Calu3 (cell line): ENCODE measurements around the gene SH3PXD2A. TPM values are rescaled to one million over a fixed set of nuclear protein-coding genes. Genes with fewer than 3 reads are reported as not detected.

Source experiments
- BruUV-seq: library from RNA; stranded (reverse); fragments of 400-500 nt; replicated peaks from 2 replicates; lab custom pipeline; 2021; lab: Mats Ljungman, UMichigan
- CTCF ChIA-PET: fragments of 300-600 bp; sonication (Branson Sonifier 250); formaldehyde crosslinking; loops from one replicate; lab custom pipeline; 2022; ENCODE audit warnings: antibody characterized with exemption; lab: Charles Lee
- DNase-seq: peaks from one replicate; pipeline ENCODE4 v3.0.0; 2022
- H3K27ac Mint-ChIP-seq: one replicate; pipeline ENCODE4 v1.8.0; 2022; ENCODE audit warnings: mixed read lengths; ENCODE audit not compliant: unreplicated experiment
- H3K27me3 Mint-ChIP-seq: one replicate; pipeline ENCODE4 v1.8.0; 2022; ENCODE audit warnings: mixed read lengths; ENCODE audit not compliant: unreplicated experiment
- H3K36me3 Mint-ChIP-seq: one replicate; pipeline ENCODE4 v1.8.0; 2022; ENCODE audit warnings: mild to moderate bottlenecking, moderate library complexity, mixed read lengths; ENCODE audit not compliant: insufficient read depth, unreplicated experiment
- H3K4me1 Mint-ChIP-seq: one replicate; pipeline ENCODE4 v1.8.0; 2022; ENCODE audit warnings: mild to moderate bottlenecking, low read depth, mixed read lengths; ENCODE audit not compliant: unreplicated experiment
- H3K4me3 Mint-ChIP-seq: one replicate; pipeline ENCODE4 v1.8.0; 2022; ENCODE audit warnings: mild to moderate bottlenecking, low read depth, moderate library complexity, mixed read lengths; ENCODE audit not compliant: unreplicated experiment
- H3K9me3 Mint-ChIP-seq: one replicate; pipeline ENCODE4 v1.8.0; 2022; ENCODE audit warnings: low read depth, mixed read lengths; ENCODE audit not compliant: unreplicated experiment
- CTCF ChIP-seq: fragments of 200-600 bp; IDR thresholded peaks from one replicate; pipeline ENCODE4 v1.8.0; 2022; ENCODE audit warnings: antibody characterized with exemption; ENCODE audit not compliant: unreplicated experiment
- intact Hi-C: fragments of 100-400 bp; cut with micrococcal nuclease; formaldehyde crosslinking; loops from one replicate; pipeline ENCODE4 v1.10.0; 2022; ENCODE audit not compliant: unreplicated experiment
- total RNA-seq: library from RNA; stranded (reverse); gene quantifications from 2 replicates; pipeline ENCODE4 v1.2.3, GENCODE V29; 2022

The SH3PXD2A gene
- total RNA-seq, 1 experiment from 2014 or later, result 7.5 TPM

DNA sequence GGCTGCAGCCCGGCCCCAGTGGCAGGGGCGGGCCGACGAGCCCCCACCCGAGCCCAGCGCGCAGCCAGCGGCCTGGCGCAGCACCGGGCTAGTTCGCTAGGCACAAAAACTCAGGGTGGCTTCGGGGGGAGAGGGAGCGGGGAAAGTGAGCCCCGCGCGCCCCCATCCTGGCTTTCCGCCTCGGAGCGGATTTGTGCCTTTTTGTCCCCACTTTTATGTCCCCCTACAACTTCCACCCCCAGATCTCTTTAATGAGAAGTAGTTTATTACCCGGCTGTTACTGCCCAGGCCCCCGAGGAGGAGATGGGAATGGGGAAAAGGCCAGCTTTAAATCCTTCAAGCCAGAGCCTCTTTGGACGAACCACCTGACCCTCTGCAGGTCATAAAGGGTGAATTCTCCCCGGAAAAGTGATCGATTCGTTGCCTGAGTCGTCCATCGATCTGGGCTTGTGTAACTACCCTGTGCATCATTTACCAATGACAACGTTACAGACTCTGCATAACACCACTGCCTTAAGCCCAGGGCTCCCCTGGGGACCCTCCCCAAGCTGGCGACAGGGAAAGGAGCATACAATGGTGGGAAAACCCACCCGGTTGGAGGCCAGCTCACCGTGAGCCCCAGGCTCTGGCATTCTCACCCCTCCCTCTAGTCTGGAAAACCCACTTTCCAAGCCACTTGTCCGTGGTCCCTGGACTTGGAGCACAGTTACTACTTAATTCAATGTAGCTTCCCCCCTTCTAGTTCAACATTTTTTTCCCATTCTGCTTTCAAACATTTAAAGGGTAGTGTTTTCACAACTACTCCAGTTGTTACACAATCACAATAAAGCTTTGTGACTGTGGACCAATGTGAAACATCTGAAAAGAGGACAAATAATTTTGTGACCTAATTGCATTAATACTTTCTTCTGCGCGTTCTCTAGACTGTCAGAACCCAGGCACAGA, 748 bp upstream of the SH3PXD2A start:
- DNase-seq, result peak; percentile 13
- BruUV-seq, result no TSS peak
- intact Hi-C loops, result loop anchor here (5.0 to 10.0 kb wide), 2 partner anchors 34 to 91 kb away; no protein-coding TSS in a partner anchor
- Mint-ChIP-seq H3K36me3 (no peaks in the 10 kb centered on the region), H3K27me3 (peaks cover 45% of the 10 kb centered on the region), H3K4me3 (peak overlapping the region; percentile 39), H3K4me1 (peaks cover 8% of the 10 kb centered on the region), H3K9me3 (no peaks in the 10 kb centered on the region), H3K27ac (no peak overlapping the region)
- TF ChIP-seq CTCF, result no peak
- CTCF ChIA-PET, result interaction anchor here (0.7 kb wide), 1 partner anchor 8 kb away, joined by 3 read pairs; no protein-coding TSS in a partner anchor

GRCh38 chr10:103854686-103855391, 537 bp downstream of the SH3PXD2A start:
- Mint-ChIP-seq H3K27ac (no peak overlapping the region), H3K9me3 (no peaks in the 10 kb centered on the region), H3K36me3 (no peaks in the 10 kb centered on the region), H3K4me3 (peak overlapping the region; percentile 64), H3K27me3 (peaks cover 58% of the 10 kb centered on the region), H3K4me1 (peaks cover 8% of the 10 kb centered on the region)
- CTCF ChIA-PET, result interaction anchor here (1.1 kb wide), 1 partner anchor 73 kb away, joined by 3 read pairs; no protein-coding TSS in a partner anchor
- intact Hi-C loops, result loop anchor here (5.0 to 10.0 kb wide), 2 partner anchors 33 to 90 kb away; no protein-coding TSS in a partner anchor
- DNase-seq, result peak; percentile 17
- BruUV-seq, result no TSS peak
- no peak for TF ChIP-seq CTCF

DNA sequence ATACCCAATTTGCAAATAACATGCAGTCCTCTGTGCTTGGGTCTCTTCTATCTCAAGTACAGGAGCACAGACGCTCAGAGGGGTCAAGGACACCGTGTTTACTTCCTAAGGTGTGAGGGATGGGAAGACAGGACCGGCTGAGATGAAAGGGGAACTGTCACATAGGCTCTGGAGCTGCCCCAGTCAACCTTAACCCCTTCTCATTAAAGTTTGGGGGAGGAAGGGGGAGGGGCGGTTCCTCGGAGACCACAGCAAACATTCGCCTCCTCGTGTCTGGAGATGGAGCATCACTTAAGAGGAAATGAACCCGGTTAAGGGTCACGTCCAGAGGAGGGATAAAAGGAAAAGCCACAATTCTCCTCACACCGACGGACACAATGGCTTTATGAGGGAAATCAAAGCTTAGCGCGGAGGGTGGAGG, 1.1 kb downstream of the SH3PXD2A start:
- Mint-ChIP-seq H3K27me3 (peaks cover 63% of the 10 kb centered on the region), H3K4me3 (peak overlapping the region; percentile 64), H3K27ac (no peak overlapping the region), H3K36me3 (no peaks in the 10 kb centered on the region), H3K4me1 (peaks cover 8% of the 10 kb centered on the region), H3K9me3 (no peaks in the 10 kb centered on the region)
- no peak for TF ChIP-seq CTCF
- DNase-seq, result no peak
- BruUV-seq, result no TSS peak
- intact Hi-C loops, result loop anchor here (10.0 kb wide), 1 partner anchor 89 kb away; no protein-coding TSS in a partner anchor
- CTCF ChIA-PET, result no interaction called here
